ENCODE results near the gene HRAS.

HRAS gene

DNA sequence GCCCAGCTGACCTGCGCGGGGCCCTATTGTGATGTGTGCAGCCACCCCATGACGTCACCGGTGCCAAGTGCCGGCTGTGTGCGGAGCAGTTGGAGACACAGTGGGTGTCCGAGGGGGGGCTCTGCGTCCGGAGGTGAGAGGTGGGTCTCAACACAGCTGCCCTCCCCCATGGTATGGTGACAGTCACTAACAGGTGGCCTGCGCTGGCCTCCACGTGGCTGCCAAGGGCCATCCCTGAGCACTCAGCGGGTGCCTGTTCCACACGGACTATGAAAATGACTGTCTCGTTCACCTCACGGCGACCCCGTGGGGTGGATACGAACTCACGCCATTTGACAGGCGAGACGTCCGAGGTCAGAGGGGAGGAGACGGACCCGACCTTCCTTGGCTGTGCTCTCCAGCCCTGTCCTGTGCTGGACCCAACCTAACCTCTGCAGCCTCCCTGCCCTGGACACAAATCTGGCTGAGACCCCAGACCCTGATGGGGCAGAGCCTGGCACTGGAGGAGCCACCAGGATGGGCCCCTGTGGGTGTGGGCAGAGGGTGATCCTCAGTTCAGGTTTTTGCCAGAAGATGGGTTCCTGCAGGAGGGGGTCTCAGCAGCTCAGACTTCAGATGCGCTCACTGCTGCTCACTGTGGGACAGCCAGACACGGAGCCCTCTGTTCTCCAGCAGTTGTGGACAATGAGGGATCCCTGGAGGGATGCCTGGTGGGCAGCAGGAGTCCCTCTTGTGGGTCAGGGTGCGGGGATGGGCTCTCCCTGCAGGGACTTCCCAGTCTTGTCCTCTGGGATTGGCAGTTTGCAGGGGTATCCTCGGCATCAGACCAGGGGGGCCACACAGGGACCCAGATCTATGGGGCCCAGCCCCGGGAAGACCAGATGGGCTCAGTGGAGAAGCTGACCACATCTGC is 6.3 kb downstream of the HRAS start:
- intact Hi-C loops (cut with DNase I; ENCODE audit: low total_unique reads), result no loop called here
- TF ChIP-seq CTCF (IDR thresholded peaks at IDR 0.05), result no peak
- peaks cover 22 to 45% (median 24%) of the 10 kb centered on the region in 3 donors for H3K36me3 ChIP-seq
- no peak for DNase-seq
- H3K27ac ChIP-seq, result no peak overlapping the region
- H3K4me3 ChIP-seq, result no peak overlapping the region
- H3K27me3 ChIP-seq, result no peaks in the 10 kb centered on the region
- peaks cover 0 to 20% (median 10%) of the 10 kb centered on the region in 4 donors for H3K4me1 ChIP-seq
- H3K9me3 ChIP-seq, result no peaks in the 10 kb centered on the region

- Histone ChIP-seq H3K4me3 (no peak overlapping the region), H3K4me1 (peaks cover 0 to 12% (median 4%) of the 10 kb centered on the region in 4 donors), H3K27me3 (no peaks in the 10 kb centered on the region), H3K9me3 (no peaks in the 10 kb centered on the region), H3K36me3 (peaks cover 18 to 42% (median 20%) of the 10 kb centered on the region in 3 donors), H3K27ac (no peak overlapping the region)
- TF ChIP-seq CTCF (IDR thresholded peaks at IDR 0.05), result no peak
- intact Hi-C loops (cut with DNase I; ENCODE audit: low total_unique reads), result no loop called here
- no peak for DNase-seq
Measured at GRCh38 chr11:528166-528814, 7.1 kb downstream of the HRAS start.

DNA sequence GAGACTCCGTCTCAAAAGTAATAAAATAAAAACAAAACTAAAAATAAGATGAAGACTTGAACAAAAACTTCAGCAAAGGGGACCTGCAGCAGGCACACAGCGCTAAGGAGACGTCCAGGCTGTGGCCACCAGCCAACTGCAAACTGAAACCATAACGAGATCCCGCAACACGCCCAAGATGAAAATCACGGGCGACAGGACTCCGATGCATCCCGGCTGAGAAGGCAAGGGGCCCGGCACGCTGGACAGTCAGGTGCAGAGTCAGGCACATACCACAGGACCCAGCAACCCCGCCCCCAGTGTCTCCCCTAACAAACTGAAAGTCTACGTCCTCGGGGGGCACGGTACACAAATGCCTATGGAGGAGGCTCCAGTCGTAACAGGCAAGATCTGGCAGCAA is 9.2 kb downstream of the HRAS start:
- no peak for TF ChIP-seq CTCF (IDR thresholded peaks at IDR 0.05)

GRCh38 chr11:521177-521688 is 14.1 kb downstream of the HRAS start:
- no peaks in the 10 kb centered on the region for H3K27me3 ChIP-seq
- peaks cover 0 to 6% (median 0%) of the 10 kb centered on the region in 3 donors for H3K9me3 ChIP-seq
- H3K27ac ChIP-seq, result no peak overlapping the region
- peaks cover 0 to 14% (median 3%) of the 10 kb centered on the region in 4 donors for H3K4me1 ChIP-seq
- DNase-seq, result no peak
- intact Hi-C loops (cut with DNase I; ENCODE audit: low total_unique reads), result no loop called here
- no peak overlapping the region for H3K4me3 ChIP-seq
- H3K36me3 ChIP-seq, result peaks cover 0 to 2% (median 0%) of the 10 kb centered on the region in 3 donors
- no peak for TF ChIP-seq CTCF (IDR thresholded peaks at IDR 0.05)

More for the DNA sequence above, 9.2 kb downstream of the HRAS start:
- H3K36me3 ChIP-seq, result peaks cover 0 to 21% (median under 1%) of the 10 kb centered on the region in 3 donors
- peaks cover 0 to 7% (median 0%) of the 10 kb centered on the region in 4 donors for H3K4me1 ChIP-seq
- no peaks in the 10 kb centered on the region for H3K27me3 ChIP-seq
- intact Hi-C loops (cut with DNase I; ENCODE audit: low total_unique reads), result no loop called here
- H3K27ac ChIP-seq, result no peak overlapping the region
- no peak overlapping the region for H3K4me3 ChIP-seq
- no peak for DNase-seq
- no peaks in the 10 kb centered on the region for H3K9me3 ChIP-seq

DNA sequence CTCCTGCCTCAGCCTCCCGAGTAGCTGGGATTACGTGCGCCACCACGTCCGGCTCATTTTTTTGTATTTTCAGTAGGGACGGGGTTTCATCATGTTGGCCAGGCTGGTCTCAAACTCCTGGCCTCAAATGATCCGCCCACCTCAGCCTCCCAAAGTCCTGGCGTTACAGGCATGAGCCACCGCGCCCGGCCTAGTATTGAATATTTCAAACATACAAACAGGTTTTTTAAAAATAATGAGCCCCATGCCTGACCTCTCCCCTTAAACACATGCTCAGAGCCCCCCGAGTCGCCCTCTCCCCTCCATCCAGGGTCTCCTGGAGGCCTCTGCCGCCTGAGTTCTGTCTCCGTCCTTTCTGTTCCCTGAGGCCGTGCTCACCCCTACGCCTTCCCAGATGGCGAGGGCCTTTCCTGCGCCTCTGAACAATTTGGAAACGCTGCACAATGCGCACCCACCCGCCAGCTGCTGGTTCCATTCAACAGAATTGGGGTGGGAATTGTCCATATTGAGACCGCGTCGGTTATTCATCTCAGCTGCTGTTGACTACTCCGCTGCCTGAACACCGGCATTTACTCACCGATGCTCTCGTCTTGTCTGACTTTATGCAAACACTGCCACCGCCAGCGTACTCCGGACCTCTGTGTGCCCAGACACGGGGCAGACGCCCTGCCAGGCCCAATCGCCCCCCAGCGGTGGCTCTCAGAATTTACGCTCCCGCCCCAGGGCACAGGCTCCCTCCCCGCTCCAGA is 14.8 kb downstream of the HRAS start:
- Histone ChIP-seq H3K4me1 (peaks cover 0 to 9% (median 3%) of the 10 kb centered on the region in 4 donors), H3K27me3 (no peaks in the 10 kb centered on the region), H3K27ac (no peak overlapping the region), H3K9me3 (peaks cover 0 to 9% (median 0%) of the 10 kb centered on the region in 3 donors), H3K36me3 (peaks cover 0 to 5% (median 0%) of the 10 kb centered on the region in 3 donors), H3K4me3 (no peak overlapping the region)
- intact Hi-C loops (cut with DNase I; ENCODE audit: low total_unique reads), result no loop called here
- no peak for TF ChIP-seq CTCF (IDR thresholded peaks at IDR 0.05)
- no peak for DNase-seq
